Hair follicular keratinocyte (primary cell): Measurements from ENCODE around the gene MFGE8. TPM values are rescaled to one million over a fixed set of nuclear protein-coding genes. Genes with fewer than 3 reads are reported as not detected.

Experiments
- total RNA-seq: library from RNA; depleted of rRNA; stranded (reverse); fragments of >200 nt; gene quantifications from 2 replicates; pipeline ENCODE4 v1.2.3, GENCODE V29; 2015

Gene MFGE8, protein sequence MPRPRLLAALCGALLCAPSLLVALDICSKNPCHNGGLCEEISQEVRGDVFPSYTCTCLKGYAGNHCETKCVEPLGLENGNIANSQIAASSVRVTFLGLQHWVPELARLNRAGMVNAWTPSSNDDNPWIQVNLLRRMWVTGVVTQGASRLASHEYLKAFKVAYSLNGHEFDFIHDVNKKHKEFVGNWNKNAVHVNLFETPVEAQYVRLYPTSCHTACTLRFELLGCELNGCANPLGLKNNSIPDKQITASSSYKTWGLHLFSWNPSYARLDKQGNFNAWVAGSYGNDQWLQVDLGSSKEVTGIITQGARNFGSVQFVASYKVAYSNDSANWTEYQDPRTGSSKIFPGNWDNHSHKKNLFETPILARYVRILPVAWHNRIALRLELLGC
- 34.6 and 73.7 TPM in 2 replicates for total RNA-seq

DNA sequence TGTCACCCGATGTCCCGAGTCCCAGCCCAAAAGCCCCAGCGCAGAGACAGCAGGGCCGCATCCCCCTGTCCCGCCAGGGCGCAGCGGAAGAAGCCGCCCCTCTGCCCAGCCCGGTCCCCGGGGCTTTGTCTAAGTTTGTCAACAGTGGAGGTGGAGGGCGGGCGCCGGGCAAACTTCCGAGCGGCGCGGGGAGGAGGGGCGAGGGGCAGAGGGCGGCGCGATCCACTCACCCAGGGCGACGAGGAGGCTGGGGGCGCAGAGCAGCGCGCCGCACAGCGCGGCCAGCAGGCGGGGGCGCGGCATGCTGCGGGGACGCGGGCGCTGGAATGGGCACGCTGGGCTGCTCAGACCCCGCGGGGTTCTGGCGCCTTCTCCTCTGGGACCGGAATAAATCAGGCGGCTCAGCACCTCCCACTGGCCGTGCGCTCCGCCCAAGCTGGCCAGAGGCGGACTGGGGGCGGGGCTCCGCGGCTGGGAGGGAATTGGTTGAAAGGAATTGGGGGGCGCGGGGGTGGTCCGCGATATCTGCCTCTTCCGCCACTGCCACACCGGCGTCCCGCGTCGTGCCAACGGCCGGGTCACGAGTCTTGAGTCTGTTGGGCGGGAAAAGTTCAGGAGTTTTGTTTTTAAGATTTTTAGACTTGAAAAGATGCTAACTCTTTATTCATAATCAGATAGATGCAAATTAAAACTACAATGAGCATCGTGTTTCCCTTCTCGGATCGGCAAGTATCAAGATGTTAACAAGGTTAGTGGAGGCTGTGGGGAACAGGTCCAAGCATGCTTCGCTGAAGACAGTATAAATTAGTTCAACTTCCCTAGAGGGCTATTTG is at the start of gene MFGE8:
MFGE8 (minus strand) TSS at position 363 of the 833 bp plus-strand sequence; CDS start at position 303, 60 bp downstream.

DNA sequence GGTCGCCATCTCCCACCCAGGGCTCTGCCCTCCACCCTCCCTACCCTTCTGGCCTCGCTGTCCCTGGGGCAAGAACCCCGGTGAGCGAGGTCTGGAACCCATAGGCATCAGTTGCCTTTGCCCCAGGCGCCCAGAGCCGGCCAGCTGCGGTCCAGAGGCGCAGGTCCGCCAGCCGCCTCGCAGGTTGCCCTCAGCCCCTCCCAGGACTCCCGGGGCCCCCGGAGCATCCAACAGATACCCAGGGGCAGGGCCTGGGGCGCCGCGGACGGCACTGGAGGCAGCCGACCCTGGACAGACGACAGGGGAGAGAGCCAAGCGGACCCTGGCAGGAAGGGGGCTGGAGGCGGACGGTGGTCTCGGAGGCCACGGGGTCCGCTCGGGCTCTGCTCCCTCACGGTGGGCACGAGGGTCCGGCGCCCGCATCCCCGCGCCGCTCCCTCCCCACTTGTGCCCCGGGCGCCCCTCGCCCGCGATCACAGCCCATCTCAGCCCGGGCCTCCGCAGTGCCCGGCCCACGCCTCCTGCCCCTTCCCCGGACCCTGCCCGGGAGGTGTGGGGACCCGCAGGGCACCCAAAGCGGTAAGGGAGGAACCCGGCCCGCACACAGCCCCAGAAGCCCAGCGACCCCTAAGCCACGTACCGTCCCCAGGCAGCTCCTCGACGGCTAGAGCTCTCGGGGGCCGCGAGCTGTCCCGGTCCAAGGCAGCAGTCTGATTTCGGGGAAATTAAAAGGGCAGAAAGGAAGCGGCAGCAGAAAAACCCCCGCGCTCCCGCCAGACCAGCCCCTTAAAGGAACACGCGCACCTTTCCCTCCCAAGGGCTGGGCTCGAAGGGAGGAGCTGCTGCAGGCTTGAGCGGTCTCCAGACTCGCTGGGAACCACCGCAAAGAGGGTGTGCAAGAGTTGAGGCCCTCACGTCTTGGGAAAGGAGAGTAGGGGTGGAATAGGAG is 18.1 kb downstream of the MFGE8 start, which contains the start of gene HAPLN3:
HAPLN3 (minus strand) TSS at position 726 of the 949 bp plus-strand sequence. CDS start 8,246 bp downstream, outside the sequence.

Other genes starting within 250 kb of the MFGE8 start
- gene ACAN, start 109.9 kb downstream of the MFGE8 start, total RNA-seq, result not detected in 2 replicates
- gene HAPLN3, start 17.8 kb downstream of the MFGE8 start, total RNA-seq, result 4.1 and 7.4 TPM in 2 replicates
- gene ABHD2, start 175.1 kb upstream of the MFGE8 start, total RNA-seq, result 16.6 and 23.8 TPM in 2 replicates